ENCODE results near the gene KLF11.

GRCh38 chr2:10033251-10034006 is 9.9 kb upstream of the KLF11 start:
- TF ChIP-seq POLR2A (IDR thresholded peaks at IDR 0.05) = no peak
- TF ChIP-seq CTCF (IDR thresholded peaks at IDR 0.05) = no peak
